Activated naive CD8-positive, alpha-beta T cell treated with anti-CD3 and anti-CD28 coated beads, Interleukin-2, amount 50 U/mL, for 24 hours (primary cell): ENCODE results near the gene AP1G2.

Source experiments
- ATAC-seq: fragments of 150-1000 bp; cut with Tn5 transposase; one replicate; pipeline ENCODE4 v1.10.0; 2021
- DNase-seq: peaks from one replicate; pipeline ENCODE4 v3.0.0; 2021
- H3K27ac Mint-ChIP-seq: one replicate; pipeline ENCODE4 v1.8.0; 2021; ENCODE audit warnings: mild to moderate bottlenecking, mixed read lengths
- H3K27me3 Mint-ChIP-seq: one replicate; pipeline ENCODE4 v1.8.0; 2021; ENCODE audit warnings: mixed read lengths
- H3K36me3 Mint-ChIP-seq: one replicate; pipeline ENCODE4 v1.8.0; 2021; ENCODE audit warnings: low read depth, mixed read lengths
- H3K4me1 Mint-ChIP-seq: one replicate; pipeline ENCODE4 v1.8.0; 2021; ENCODE audit warnings: mixed read lengths
- H3K4me3 Mint-ChIP-seq: one replicate; pipeline ENCODE4 v1.8.0; 2021; ENCODE audit warnings: mild to moderate bottlenecking, moderate library complexity, mixed read lengths
- H3K9me3 Mint-ChIP-seq: one replicate; pipeline ENCODE4 v1.8.0; 2021; ENCODE audit warnings: mixed read lengths

AP1G2 gene

GRCh38 chr14:23561259-23561658 is 6.3 kb downstream of the AP1G2 start:
- H3K36me3 Mint-ChIP-seq, result peaks cover 31% of the 10 kb centered on the region
- no peaks in the 10 kb centered on the region for H3K9me3 Mint-ChIP-seq
- peaks cover 36% of the 10 kb centered on the region for H3K4me1 Mint-ChIP-seq
- no peaks in the 10 kb centered on the region for H3K27me3 Mint-ChIP-seq
- peak overlapping the region; percentile 62 for H3K27ac Mint-ChIP-seq
- DNase-seq (no peak), ATAC-seq (no peak)
- H3K4me3 Mint-ChIP-seq, result no peak overlapping the region

- Mint-ChIP-seq H3K4me3 (no peak overlapping the region), H3K27ac (peak overlapping the region; percentile 83), H3K36me3 (peaks cover 30% of the 10 kb centered on the region), H3K9me3 (no peaks in the 10 kb centered on the region), H3K27me3 (no peaks in the 10 kb centered on the region), H3K4me1 (peaks cover 39% of the 10 kb centered on the region)
- ATAC-seq (peak; percentile 48), DNase-seq (no peak)
Measured at GRCh38 chr14:23559926-23560520, 7.6 kb downstream of the AP1G2 start.

DNA sequence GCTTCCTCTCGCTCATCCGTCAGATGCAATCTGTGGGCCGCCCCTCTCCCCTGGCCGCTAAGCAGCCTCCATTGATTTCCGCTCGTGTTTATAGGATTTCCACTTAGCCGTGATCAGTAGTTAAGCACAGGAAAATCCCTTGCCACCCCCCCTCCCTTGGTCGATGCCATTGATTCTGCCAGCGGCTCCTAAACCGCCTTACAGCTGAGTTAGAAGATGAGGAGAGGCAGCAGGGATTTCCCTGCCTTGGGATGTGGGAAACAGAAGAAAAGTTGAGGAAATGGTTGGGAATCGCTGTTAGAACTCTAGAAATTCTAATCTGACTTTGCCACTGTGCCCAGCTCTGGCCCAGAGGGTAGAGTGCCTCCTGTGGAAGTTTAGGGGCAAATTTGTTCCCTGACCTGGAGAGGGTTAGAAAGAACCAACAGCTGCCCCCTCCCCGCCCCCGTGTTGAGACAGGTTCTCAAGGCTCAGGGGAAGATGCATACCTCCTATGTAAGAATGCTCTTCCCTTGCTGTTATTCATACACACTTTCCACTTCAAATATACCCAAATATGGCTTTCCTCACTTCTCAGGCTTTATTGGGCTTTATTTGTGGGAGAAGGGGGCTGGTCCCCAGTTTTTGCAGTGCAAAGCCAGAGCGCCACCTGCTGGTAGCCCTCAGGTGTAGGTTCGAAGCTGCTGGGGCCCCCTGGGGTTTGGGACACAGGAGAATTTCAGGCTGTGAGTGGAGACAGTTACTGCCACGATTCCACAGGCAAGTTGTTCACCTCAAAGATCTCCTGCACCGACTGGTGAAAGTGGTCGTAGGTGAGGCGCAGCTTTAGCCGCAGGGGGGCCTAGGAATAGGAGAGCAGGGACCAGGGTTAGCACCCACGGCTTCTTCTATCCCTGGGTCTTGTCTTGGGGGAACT is 8.3 kb downstream of the AP1G2 start:
- peak overlapping the region; percentile 83 for H3K27ac Mint-ChIP-seq

GRCh38 chr14:23558346-23559009 is 9.1 kb downstream of the AP1G2 start:
- no peak for DNase-seq
- Mint-ChIP-seq H3K36me3 (peaks cover 22% of the 10 kb centered on the region), H3K27ac (peak overlapping the region; percentile 83), H3K27me3 (no peaks in the 10 kb centered on the region), H3K9me3 (no peaks in the 10 kb centered on the region), H3K4me1 (peaks cover 40% of the 10 kb centered on the region), H3K4me3 (peak overlapping the region; percentile 93)
- ATAC-seq, result no peak

More for the DNA sequence above, 8.3 kb downstream of the AP1G2 start:
- Mint-ChIP-seq H3K9me3 (no peaks in the 10 kb centered on the region), H3K27me3 (no peaks in the 10 kb centered on the region), H3K4me1 (peaks cover 40% of the 10 kb centered on the region), H3K4me3 (no peak overlapping the region), H3K36me3 (peaks cover 23% of the 10 kb centered on the region)
- DNase-seq (peak; percentile 82), ATAC-seq (no peak)

DNA sequence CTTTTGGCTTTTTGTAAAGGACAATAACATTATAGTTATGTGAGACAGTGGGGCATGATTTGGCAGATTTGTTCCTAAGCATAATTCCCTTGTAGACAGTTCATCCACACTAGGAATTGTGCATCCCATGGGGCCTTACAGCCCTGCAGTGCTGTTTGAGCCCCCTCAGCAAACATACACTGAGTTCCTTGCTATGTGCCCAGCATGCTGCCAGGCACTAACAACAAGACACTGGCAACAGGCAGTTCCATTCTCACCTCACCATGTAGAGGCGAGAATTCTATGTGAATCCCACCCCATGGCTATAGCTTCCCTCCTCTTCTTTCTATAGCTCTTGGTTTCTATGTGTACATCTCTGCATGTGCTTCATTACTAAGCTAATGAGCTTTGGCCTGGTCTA is 9.6 kb downstream of the AP1G2 start:
- Mint-ChIP-seq H3K4me3 (peak overlapping the region; percentile 93), H3K27me3 (no peaks in the 10 kb centered on the region), H3K4me1 (peaks cover 40% of the 10 kb centered on the region), H3K27ac (peak overlapping the region; percentile 86), H3K9me3 (no peaks in the 10 kb centered on the region), H3K36me3 (peaks cover 19% of the 10 kb centered on the region)
- DNase-seq, result no peak
- ATAC-seq, result no peak

DNA sequence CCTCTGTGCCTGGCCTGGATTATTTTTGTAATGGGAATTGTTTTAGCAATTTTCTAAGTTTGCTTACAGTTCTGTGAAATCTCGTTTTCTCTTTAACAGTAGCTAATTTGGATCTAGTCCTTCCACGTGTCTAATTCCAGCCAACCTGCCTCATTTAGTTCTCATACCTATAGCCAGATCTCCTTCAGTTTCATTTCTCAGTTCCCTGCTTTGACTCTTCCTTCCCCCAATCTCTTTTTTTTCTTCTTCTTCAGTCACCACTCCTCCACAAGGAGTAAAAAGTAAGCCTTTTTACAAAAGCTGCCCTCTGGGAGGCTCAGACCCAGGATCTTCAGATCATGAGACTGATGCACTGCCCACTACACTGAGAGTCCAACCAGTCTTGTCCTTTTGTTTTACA is 10.1 kb downstream of the AP1G2 start:
- Mint-ChIP-seq H3K4me1 (peaks cover 40% of the 10 kb centered on the region), H3K36me3 (peaks cover 17% of the 10 kb centered on the region), H3K27me3 (no peaks in the 10 kb centered on the region), H3K27ac (peak overlapping the region; percentile 86), H3K4me3 (peak overlapping the region; percentile 93), H3K9me3 (no peaks in the 10 kb centered on the region)
- DNase-seq, result no peak
- no peak for ATAC-seq

- Mint-ChIP-seq H3K27me3 (no peaks in the 10 kb centered on the region), H3K36me3 (peaks cover 16% of the 10 kb centered on the region), H3K4me1 (peaks cover 42% of the 10 kb centered on the region), H3K4me3 (peak overlapping the region; percentile 93), H3K27ac (peak overlapping the region; percentile 95), H3K9me3 (no peaks in the 10 kb centered on the region)
- ATAC-seq (no peak), DNase-seq (no peak)
Measured at GRCh38 chr14:23556700-23557440, 10.7 kb downstream of the AP1G2 start.

DNA sequence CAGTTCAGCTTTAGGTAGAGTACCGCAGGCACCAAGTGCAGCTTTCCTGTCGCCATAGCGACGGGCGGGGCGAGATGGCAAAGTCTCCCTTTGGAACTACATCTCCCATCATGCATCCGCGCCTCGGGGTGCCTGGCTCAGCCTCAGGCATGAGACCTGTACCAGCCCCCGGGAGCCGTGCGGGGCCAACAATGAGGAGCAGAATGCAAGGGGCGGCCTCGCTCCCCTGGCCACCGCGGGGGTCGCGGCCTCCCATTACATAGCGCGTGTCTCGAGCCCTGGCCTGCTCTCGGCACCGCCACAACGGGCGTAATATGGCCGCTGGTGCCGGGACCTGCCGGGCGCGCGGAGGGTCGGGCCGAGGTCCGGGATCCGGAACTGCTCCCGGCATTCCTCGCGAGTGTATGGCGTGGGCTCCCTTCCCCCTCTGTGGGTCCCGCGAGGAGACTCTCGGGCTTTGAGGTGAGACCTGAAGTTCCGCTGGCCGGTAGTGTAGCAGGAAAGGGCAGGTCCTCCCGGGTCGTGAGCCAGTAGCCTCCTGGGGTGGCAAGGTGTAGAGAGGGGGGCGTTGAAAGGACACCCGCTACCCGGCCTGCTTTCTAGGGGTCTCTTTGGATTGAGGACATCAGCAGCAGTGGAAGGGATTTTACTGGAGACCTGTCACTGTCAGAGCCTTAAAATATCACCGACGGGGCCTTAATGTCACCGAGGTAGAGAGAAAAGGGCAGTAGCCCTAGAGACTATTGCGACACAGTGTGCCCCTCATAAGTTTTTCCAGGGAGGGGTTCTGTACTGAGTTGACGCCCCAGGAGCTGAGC is 11.5 kb downstream of the AP1G2 start, which contains the start of gene THTPA:
Gene THTPA (plus strand): TSS at position 390 of the 818 bp plus-strand sequence. CDS start 487 bp downstream, outside the sequence.
- peaks cover under 1% of the 10 kb centered on the region for H3K27me3 Mint-ChIP-seq
- peak within 1 kb of the TSS; percentile 95 for H3K27ac Mint-ChIP-seq
- no peaks in the 10 kb centered on the region for H3K9me3 Mint-ChIP-seq
- H3K4me3 Mint-ChIP-seq, result peak within 1 kb of the TSS; percentile 93
- H3K36me3 Mint-ChIP-seq, result peaks cover 11% of the 10 kb centered on the region
- DNase-seq, result peak; percentile 91
- H3K4me1 Mint-ChIP-seq, result peaks cover 44% of the 10 kb centered on the region
- ATAC-seq, result peak; percentile 76

GRCh38 chr14:23555533-23555881 is 12.1 kb downstream of the AP1G2 start:
- Mint-ChIP-seq H3K27me3 (peaks cover 4% of the 10 kb centered on the region), H3K4me3 (peak overlapping the region; percentile 93), H3K9me3 (no peaks in the 10 kb centered on the region), H3K36me3 (peaks cover 8% of the 10 kb centered on the region), H3K4me1 (peaks cover 44% of the 10 kb centered on the region), H3K27ac (peak overlapping the region; percentile 95)
- ATAC-seq, result no peak
- no peak for DNase-seq

- Mint-ChIP-seq H3K4me3 (no peak within 1 kb of the TSS), H3K9me3 (no peaks in the 10 kb centered on the region), H3K4me1 (peaks cover 13% of the 10 kb centered on the region), H3K27me3 (peaks cover 4% of the 10 kb centered on the region), H3K27ac (peak within 1 kb of the TSS; percentile 85), H3K36me3 (no peaks in the 10 kb centered on the region)
- DNase-seq (peak; percentile 85), ATAC-seq (peak; percentile 75)
Measured at GRCh38 chr14:23551266-23552028, 16.1 kb downstream of the AP1G2 start, which contains the start of gene ZFHX2. TSS of gene ZFHX2 (minus strand) at chr14:23551765. CDS start at chr14:23535325, 16,440 bp downstream.

GRCh38 chr14:23550812-23551265 is 16.8 kb downstream of the AP1G2 start:
- peaks cover 11% of the 10 kb centered on the region for H3K4me1 Mint-ChIP-seq
- H3K27me3 Mint-ChIP-seq, result peaks cover 4% of the 10 kb centered on the region
- H3K36me3 Mint-ChIP-seq, result no peaks in the 10 kb centered on the region
- no peak overlapping the region for H3K27ac Mint-ChIP-seq
- DNase-seq, result no peak
- no peaks in the 10 kb centered on the region for H3K9me3 Mint-ChIP-seq
- no peak overlapping the region for H3K4me3 Mint-ChIP-seq
- no peak for ATAC-seq

DNA sequence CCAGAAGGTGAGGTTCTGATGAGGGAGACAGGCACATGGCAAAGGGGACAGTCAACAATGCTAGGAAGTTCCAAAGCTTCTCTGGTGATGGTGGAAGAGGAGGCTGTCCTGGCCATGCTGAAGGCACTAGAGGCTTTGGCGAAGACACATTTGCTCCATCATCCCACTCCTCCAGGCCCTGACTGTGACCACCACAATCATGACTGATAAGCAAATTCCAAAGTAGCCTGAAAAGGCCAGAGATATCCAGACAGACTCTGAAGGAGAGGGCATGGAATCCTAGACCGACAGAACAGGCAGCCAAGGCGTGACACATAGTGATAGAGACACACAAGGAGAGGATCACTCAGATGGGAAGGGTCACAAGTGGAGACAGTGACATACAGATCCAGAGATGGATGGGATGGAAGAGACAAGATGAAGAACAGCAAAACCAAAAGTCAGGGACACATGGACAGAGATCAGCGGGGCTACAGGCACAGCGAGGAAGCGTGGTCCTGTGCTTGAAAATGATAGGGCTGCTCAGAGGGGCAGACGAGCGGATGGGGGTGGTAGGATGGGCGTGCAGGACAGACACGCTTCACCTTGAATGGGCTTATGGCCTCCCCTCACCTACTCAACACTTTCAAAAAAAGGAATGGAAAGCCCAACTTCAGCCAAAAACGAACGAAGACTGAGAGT is 17.3 kb downstream of the AP1G2 start:
- no peak overlapping the region for H3K4me3 Mint-ChIP-seq
- peaks cover 9% of the 10 kb centered on the region for H3K4me1 Mint-ChIP-seq
- peaks cover 5% of the 10 kb centered on the region for H3K27me3 Mint-ChIP-seq
- DNase-seq (no peak), ATAC-seq (no peak)
- H3K27ac Mint-ChIP-seq, result no peak overlapping the region
- no peaks in the 10 kb centered on the region for H3K36me3 Mint-ChIP-seq
- H3K9me3 Mint-ChIP-seq, result no peaks in the 10 kb centered on the region
